ENCODE results near the gene EVA1B. TPM values are rescaled to one million over a fixed set of nuclear protein-coding genes. Genes with fewer than 3 reads are reported as not detected.

Gene EVA1B
- polyA plus RNA-seq, 4 donors, result 43.1 to 142 (median 86.8) TPM

- no peak for DNase-seq (ENCODE audit: low read depth in 4 of 4, low spot score in 2 of 4)
These were observed 39.4 kb downstream of the EVA1B start for GRCh38 chr1:36284061-36284460.

DNA sequence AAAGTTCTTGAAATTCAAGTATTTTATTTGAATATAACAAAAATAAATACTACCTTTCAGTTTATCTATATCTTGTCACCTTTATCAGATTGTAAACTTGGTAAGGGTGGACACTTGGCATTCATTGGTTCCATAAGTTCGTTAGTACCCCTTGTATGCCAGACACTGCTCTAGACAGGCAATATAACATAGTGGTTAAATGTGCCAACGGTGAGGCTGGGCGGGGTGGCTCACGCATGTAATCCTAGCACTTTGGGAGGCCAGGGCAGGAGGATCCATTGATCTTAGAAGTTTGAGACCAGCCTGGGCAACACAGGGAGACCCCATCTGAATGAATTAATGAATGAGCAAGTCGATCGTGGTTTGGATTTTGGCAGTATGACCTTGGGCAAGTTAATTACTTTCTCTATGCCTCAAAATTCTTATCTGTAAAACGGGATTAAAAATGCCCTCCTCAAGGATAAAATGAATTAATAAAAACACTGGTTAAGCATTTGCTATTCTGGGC lies 43.6 kb downstream of the EVA1B start:
- DNase-seq (ENCODE audit: low read depth in 4 of 4, low spot score in 2 of 4), result no peak

- no peak for DNase-seq (ENCODE audit: low read depth in 4 of 4, low spot score in 2 of 4)
These were observed 44.2 kb downstream of the EVA1B start for GRCh38 chr1:36279110-36279788.

GRCh38 chr1:36276688-36277087 lies 46.8 kb downstream of the EVA1B start:
- DNase-seq (ENCODE audit: low read depth in 4 of 4, low spot score in 2 of 4), result no peak

DNA sequence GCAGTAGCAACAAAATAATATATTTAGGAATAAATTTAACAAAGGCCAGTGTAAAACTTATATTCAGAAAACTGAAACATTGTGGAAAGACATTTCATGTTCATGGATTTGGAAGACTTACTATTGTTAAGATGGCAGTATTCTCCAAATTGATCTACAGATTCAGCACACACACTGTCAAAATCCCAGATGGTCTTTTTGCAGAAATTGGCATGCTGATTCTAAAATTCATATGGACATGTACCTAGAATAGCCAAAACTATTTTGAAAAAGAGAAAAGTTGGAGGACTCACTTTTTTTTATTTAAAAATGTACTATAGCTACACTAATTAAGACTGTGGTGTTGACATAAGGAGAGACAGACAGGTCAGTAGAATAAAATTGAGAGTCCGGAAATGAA lies 49.2 kb downstream of the EVA1B start:
- no peak for DNase-seq (ENCODE audit: low read depth in 4 of 4, low spot score in 2 of 4)

- DNase-seq (ENCODE audit: low read depth in 4 of 4, low spot score in 2 of 4), result no peak
These were observed 50.4 kb downstream of the EVA1B start for GRCh38 chr1:36273024-36273423.

Other genes with a start within 250 kb of the EVA1B start
- 10 to 100 TPM in 2 of 4 donors, 1 to 10 TPM in 2; 9.4 to 14.3 (median 11.5) TPM for gene TEKT2, start 239.6 kb downstream of the EVA1B start, polyA plus RNA-seq (ENCODE audit: insufficient read length in 4 of 4)
- gene ADPRS, start 234.8 kb downstream of the EVA1B start, polyA plus RNA-seq (ENCODE audit: insufficient read length in 4 of 4), result 10 to 100 TPM; 31.2 to 38.3 (median 33.4) TPM
- gene COL8A2, start 198.4 kb downstream of the EVA1B start, polyA plus RNA-seq (ENCODE audit: insufficient read length in 4 of 4), result 1 to 10 TPM; 1.6 to 2.8 (median 1.9) TPM
- 10 to 100 TPM; 63.0 to 67.7 (median 63.3) TPM for gene TRAPPC3, start 174.2 kb downstream of the EVA1B start, polyA plus RNA-seq (ENCODE audit: insufficient read length in 4 of 4)
- 10 to 100 TPM; 57.5 to 77.7 (median 66.1) TPM for gene MAP7D1, start 167.5 kb downstream of the EVA1B start, polyA plus RNA-seq (ENCODE audit: insufficient read length in 4 of 4)
- gene THRAP3, start 99.2 kb downstream of the EVA1B start, polyA plus RNA-seq (ENCODE audit: insufficient read length in 4 of 4), result 100 to 1,000 TPM; 121 to 150 (median 142) TPM
- 10 to 100 TPM; 18.5 to 40.8 (median 29.9) TPM for gene SH3D21, start 17.3 kb downstream of the EVA1B start, polyA plus RNA-seq (ENCODE audit: insufficient read length in 4 of 4)
- gene STK40, start 62.3 kb upstream of the EVA1B start, polyA plus RNA-seq (ENCODE audit: insufficient read length in 4 of 4), result 10 to 100 TPM; 41.0 to 48.5 (median 44.2) TPM
- gene LSM10, start 74.3 kb upstream of the EVA1B start, polyA plus RNA-seq (ENCODE audit: insufficient read length in 4 of 4), result 10 to 100 TPM; 24.3 to 32.2 (median 26.0) TPM
- gene OSCP1, start 126.8 kb upstream of the EVA1B start, polyA plus RNA-seq (ENCODE audit: insufficient read length in 4 of 4), result 10 to 100 TPM; 18.2 to 26.8 (median 24.3) TPM
- 10 to 100 TPM; 65.6 to 78.7 (median 69.6) TPM for gene MRPS15, start 140.7 kb upstream of the EVA1B start, polyA plus RNA-seq (ENCODE audit: insufficient read length in 4 of 4)
- gene CSF3R, start 159.3 kb upstream of the EVA1B start, polyA plus RNA-seq (ENCODE audit: insufficient read length in 4 of 4), result 1 to 10 TPM; 2.5 to 6.0 (median 5.0) TPM

Measured in left renal cortex interstitium (tissue), 4 donors.